ENCODE data around the gene SLC47A2. TPM values are rescaled to one million over a fixed set of nuclear protein-coding genes. Genes with fewer than 3 reads are reported as not detected.

Gene SLC47A2
- total RNA-seq, 2 donors from 2014 or later = not detected

DNA sequence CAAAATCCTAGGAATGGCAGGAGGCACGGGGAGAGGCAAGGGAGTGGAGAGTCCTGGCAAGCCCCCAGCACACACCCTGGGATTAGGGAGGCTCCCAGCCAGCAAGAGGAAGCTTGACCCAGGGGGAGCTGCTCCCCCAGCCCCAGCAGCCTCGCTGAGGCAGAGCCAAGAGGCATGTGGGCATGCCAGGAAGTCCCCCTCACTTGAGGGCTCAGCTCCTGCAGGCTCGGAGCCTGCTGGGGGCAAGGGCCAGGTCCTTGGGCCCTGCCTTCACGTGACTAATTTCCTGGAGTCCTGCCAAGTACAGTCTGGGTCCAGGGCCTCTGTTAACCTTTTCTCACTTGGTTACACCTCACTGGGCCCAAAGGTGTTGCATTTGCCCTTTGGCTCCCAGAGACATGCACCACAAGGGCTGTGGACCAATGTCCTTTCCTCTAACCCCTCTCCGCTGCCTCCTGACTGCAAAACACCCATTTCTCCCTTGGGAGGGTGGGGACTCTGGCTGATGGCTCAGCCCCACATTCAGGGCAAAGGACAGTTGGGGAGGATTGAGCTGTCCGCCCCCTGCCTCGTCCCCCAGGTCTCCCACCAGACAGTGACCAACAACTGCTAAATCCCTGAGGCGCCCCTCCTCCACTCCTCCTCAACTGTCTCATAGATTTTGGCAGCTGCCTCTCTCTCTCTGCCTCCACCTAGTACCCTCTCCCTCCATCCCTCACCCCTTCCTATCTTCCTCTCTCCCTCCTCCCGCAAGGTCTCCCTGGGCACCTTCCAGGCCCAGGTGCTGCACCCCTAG lies 4.4 kb upstream of the SLC47A2 start:
- no peak for DNase-seq (ENCODE audit: low spot score)
- Histone ChIP-seq H3K27me3 (replicated peaks; ENCODE audit: insufficient read depth) (no peaks in the 10 kb centered on the region), H3K4me1 (replicated peaks) (no peaks in the 10 kb centered on the region), H3K27ac (no peak overlapping the region), H3K36me3 (no peaks in the 10 kb centered on the region), H3K4me3 (no peak overlapping the region), H3K9me3 (no peaks in the 10 kb centered on the region)
- 70% methylated on average over 9 of the region's 9 CpGs for WGBS
- TF ChIP-seq, protein P1, sequence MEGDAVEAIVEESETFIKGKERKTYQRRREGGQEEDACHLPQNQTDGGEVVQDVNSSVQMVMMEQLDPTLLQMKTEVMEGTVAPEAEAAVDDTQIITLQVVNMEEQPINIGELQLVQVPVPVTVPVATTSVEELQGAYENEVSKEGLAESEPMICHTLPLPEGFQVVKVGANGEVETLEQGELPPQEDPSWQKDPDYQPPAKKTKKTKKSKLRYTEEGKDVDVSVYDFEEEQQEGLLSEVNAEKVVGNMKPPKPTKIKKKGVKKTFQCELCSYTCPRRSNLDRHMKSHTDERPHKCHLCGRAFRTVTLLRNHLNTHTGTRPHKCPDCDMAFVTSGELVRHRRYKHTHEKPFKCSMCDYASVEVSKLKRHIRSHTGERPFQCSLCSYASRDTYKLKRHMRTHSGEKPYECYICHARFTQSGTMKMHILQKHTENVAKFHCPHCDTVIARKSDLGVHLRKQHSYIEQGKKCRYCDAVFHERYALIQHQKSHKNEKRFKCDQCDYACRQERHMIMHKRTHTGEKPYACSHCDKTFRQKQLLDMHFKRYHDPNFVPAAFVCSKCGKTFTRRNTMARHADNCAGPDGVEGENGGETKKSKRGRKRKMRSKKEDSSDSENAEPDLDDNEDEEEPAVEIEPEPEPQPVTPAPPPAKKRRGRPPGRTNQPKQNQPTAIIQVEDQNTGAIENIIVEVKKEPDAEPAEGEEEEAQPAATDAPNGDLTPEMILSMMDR (IDR thresholded peaks at IDR 0.05) = no peak
- no peak for TF ChIP-seq POLR2AphosphoS5 (IDR thresholded peaks at IDR 0.05)
- intact Hi-C loops (cut with DNase I) = no loop called here

DNA sequence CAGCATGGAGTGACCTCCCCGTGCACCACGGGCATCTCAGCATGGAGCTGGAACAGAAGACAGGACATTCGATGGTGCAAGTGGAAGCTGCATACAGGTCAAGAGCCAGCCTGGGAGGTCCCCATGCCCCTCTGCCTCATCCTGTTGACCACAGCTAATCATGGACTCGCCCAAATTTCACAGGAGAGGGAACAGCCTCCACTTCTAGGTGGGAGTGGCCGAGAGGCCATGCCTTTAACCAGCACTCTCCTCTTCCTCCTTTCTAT lies 3.8 kb upstream of the SLC47A2 start:
- H3K4me3 ChIP-seq = no peak overlapping the region
- H3K4me1 ChIP-seq (replicated peaks) = no peaks in the 10 kb centered on the region
- no peaks in the 10 kb centered on the region for H3K9me3 ChIP-seq
- WGBS = 83% methylated on average over 5 of the region's 5 CpGs
- no peaks in the 10 kb centered on the region for H3K27me3 ChIP-seq (replicated peaks; ENCODE audit: insufficient read depth)
- no peak overlapping the region for H3K27ac ChIP-seq
- intact Hi-C loops (cut with DNase I) = no loop called here
- no peaks in the 10 kb centered on the region for H3K36me3 ChIP-seq
- no peak for TF ChIP-seq POLR2AphosphoS5 (IDR thresholded peaks at IDR 0.05)
- no peak for DNase-seq (ENCODE audit: low spot score)

DNA sequence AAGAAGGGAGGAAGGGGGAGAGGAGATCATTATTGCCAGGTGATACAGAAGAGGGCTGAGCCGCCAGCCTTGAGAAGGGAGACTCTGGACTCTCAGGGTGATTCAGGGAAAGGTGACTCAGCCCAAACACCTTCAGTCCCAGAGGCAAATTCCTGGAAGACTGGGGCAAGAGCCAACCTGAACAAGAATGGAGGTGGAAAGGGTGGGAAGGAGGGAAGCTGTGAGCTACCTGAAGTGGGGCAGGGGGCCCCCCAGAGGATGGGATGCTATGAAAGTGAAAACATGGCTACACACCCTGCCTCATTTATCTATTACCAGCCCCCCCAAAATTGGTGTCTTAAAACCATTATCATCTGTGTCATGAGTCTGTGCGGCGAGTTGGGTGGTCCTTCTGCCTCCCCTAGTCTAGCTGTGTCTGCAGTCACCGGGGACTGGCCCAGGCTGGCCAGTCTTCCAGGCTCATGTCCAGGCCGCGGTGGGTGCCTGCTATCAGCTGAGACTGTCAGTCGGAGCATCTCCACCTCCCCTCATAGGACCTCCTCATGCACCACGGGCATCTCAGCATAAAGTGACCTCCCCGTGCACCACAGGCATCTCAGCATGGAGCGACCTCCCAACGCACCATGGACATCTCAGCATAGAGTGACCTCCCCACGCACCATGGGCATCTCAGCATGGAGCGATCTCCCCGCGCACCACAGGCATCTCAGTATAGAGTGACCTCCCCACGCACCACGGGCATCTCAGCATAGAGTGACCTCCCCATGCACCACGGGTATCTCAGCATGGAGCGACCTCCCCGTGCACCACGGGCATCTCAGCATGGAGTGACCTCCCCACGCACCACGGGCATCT lies 3.2 kb upstream of the SLC47A2 start:
- Histone ChIP-seq H3K27me3 (replicated peaks; ENCODE audit: insufficient read depth) (no peaks in the 10 kb centered on the region), H3K27ac (no peak overlapping the region), H3K4me1 (replicated peaks) (no peaks in the 10 kb centered on the region), H3K36me3 (no peaks in the 10 kb centered on the region), H3K4me3 (no peak overlapping the region), H3K9me3 (no peaks in the 10 kb centered on the region)
- DNase-seq (ENCODE audit: low spot score) = no peak
- intact Hi-C loops (cut with DNase I) = no loop called here
- WGBS = 93% methylated on average over 23 of the region's 23 CpGs
- TF ChIP-seq, protein P1 (IDR thresholded peaks at IDR 0.05) = no peak
- TF ChIP-seq POLR2AphosphoS5 (IDR thresholded peaks at IDR 0.05) (no peak), POLR2A (IDR thresholded peaks at IDR 0.05) (no peak)

DNA sequence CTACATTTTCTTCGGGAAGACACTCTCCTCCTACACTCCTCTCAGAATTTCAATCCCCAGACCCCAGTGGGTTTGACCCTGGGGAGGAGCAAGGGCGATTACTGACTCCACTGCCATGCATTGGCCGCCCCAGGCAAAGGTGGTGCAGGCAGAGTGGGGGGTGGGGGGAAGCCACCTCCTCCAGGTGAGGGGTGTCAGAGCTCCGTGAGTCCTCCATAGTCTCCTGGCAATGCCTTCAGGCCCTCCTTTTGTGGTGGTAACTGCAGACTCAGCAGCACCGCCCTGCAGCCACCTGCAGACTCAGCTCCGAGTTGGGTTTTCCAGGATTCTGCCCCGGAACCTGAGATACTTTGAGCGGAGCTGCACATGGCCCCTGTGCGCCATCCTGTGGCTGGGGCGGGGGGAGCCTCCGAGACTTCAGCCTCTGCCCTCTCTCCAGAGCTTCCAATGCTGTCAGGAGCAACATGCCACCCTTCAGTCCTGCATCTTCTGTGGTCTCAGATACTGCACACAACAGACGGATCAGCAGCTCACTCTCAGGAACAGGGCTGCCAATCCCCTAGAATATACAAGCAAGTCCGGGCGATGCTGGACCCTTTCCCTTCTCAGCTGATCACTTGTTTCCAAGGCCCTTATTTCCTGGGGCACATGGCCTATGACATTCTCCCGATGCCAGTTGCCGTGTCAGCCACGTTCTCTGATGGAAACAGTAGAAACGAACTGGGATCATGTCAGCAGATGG lies 2.4 kb upstream of the SLC47A2 start:
- WGBS = 78% methylated on average over 18 of the region's 18 CpGs
- no peak for DNase-seq (ENCODE audit: low spot score)
- Histone ChIP-seq H3K4me3 (no peak overlapping the region), H3K36me3 (no peaks in the 10 kb centered on the region), H3K4me1 (replicated peaks) (no peaks in the 10 kb centered on the region), H3K27me3 (replicated peaks; ENCODE audit: insufficient read depth) (no peaks in the 10 kb centered on the region), H3K9me3 (no peaks in the 10 kb centered on the region), H3K27ac (no peak overlapping the region)
- intact Hi-C loops (cut with DNase I) = no loop called here
- TF ChIP-seq POLR2AphosphoS5 (IDR thresholded peaks at IDR 0.05) = no peak
- TF ChIP-seq, protein P1 (IDR thresholded peaks at IDR 0.05) = no peak
- no peak for TF ChIP-seq POLR2A (IDR thresholded peaks at IDR 0.05)

DNA sequence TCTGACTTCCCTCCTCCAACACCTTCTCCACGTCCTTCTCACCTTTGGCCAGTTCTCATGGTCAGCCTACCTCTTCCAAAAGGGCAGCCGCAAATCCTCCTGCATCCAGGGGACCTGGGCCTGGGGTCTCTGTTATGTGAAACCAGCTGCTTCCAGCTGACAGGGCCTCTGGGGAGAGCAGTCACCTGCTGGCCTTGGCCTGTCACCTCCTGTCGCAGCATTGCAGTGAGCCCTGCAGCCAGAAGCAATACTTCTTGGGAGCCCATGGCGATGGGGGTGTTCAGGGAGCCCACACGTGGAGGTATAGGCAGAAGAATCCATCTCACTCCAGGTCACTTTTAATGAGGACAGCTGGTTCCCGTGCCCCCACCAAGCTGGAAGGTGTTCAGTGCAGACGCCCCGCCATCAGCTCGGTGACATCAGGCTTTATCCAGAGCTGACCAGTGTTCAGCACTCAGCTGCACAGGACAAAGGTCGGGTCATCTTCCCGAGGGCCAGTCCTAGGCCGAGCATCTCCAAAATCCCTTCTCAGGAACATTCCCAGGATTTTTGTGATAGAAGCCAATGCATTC lies 1.7 kb upstream of the SLC47A2 start:
- DNase-seq (ENCODE audit: low spot score) = no peak
- intact Hi-C loops (cut with DNase I) = no loop called here
- no peak overlapping the region for H3K4me3 ChIP-seq
- no peaks in the 10 kb centered on the region for H3K36me3 ChIP-seq
- H3K27ac ChIP-seq = no peak overlapping the region
- H3K27me3 ChIP-seq (replicated peaks; ENCODE audit: insufficient read depth) = no peaks in the 10 kb centered on the region
- 87% methylated on average over 12 of the region's 12 CpGs for WGBS
- H3K9me3 ChIP-seq = no peaks in the 10 kb centered on the region
- no peaks in the 10 kb centered on the region for H3K4me1 ChIP-seq (replicated peaks)
- TF ChIP-seq, protein P1 (IDR thresholded peaks at IDR 0.05) = no peak
- TF ChIP-seq POLR2AphosphoS5 (IDR thresholded peaks at IDR 0.05) (no peak), POLR2A (IDR thresholded peaks at IDR 0.05) (no peak)
